Ovary (tissue), 9 donors: ENCODE results near the gene MRPL10. TPM values are rescaled to one million over a fixed set of nuclear protein-coding genes. Genes with fewer than 3 reads are reported as not detected.

Experiments
- DNase-seq, 5 donors: peaks; one replicate each; pipeline ENCODE4 v3.0.0-alpha.2; 2019 to 2020
- H3K27ac ChIP-seq, 2 donors: fragments of 200-600 bp; one replicate each; pipeline versions ENCODE4 v1.5.1 to v1.8.0; 2019 to 2022
- H3K27me3 ChIP-seq: fragments of 200-600 bp; one replicate; pipeline ENCODE4 v1.8.0; 2022
- H3K36me3 ChIP-seq: fragments of 200-600 bp; sonication (generic); one replicate; pipeline ENCODE4 v1.5.1; 2019
- H3K4me1 ChIP-seq: one replicate; pipeline ENCODE4 v1.8.1; 2013; ENCODE audit warnings: mild to moderate bottlenecking, moderate library complexity; ENCODE audit not compliant: insufficient read depth
- H3K4me3 ChIP-seq: fragments of 200-600 bp; sonication (generic); one replicate; pipeline ENCODE4 v1.5.1; 2017
- H3K9me3 ChIP-seq, 2 donors: fragments of 200-600 bp in 1 of 2; sonication (generic) in 1 of 2; one replicate each; pipeline versions ENCODE4 v1.5.1 to v1.8.1; 2013 to 2019; ENCODE audit warnings: mild to moderate bottlenecking in 1 of 2, moderate library complexity in 1 of 2
- CTCF ChIP-seq, 3 donors: fragments of 450-650 bp in 2 of 3; fragments of 200-600 bp in 1 of 3; IDR thresholded peaks; one replicate each; pipeline versions ENCODE4 v1.5.1 to v1.8.0; 2016 to 2022; ENCODE audit warnings: antibody characterized with exemption in 3 of 3, mild to moderate bottlenecking in 1 of 3
- EP300 ChIP-seq: sonication (generic); formaldehyde crosslinking; IDR thresholded peaks from one replicate; pipeline ENCODE4 v1.6.1; 2017; ENCODE audit warnings: antibody characterized with exemption
- POLR2A ChIP-seq: fragments of 450-650 bp; IDR thresholded peaks from one replicate; pipeline ENCODE4 v1.6.1; 2017; ENCODE audit warnings: antibody characterized with exemption, mild to moderate bottlenecking, moderate library complexity
- WGBS, 3 donors: extraction: QIAGEN DNeasy Blood & Tissue Kit in 1 of 3; methylation state at CpG; one replicate each; pipeline versions ENCODE4 v1.1.5 to v1.1.7; 2013 to 2017; 5-methylcytosine and 5-hydroxymethylcytosine counted together
- intact Hi-C, 4 donors: fragments of 100-400 bp; cut with DNase I; formaldehyde crosslinking; loops; one replicate each; pipeline versions ENCODE4 v1.11.0 to v1.15.1; 2022 to 2023
- polyA plus RNA-seq, 2 donors: library from polyadenylated mRNA; stranded (reverse); fragments of 200-250 nt in 1 of 2; fragments of 350-450 nt in 1 of 2; fragmentation: Illumina TruSeq in 1 of 2; extraction: RNeasy Lipid Tissue Mini Kit (QIAGEN cat#74804) in 1 of 2; gene quantifications; one replicate each; pipeline ENCODE4 v1.2.3, GENCODE V29; 2013 to 2014
- total RNA-seq, 7 donors: library from RNA; depleted of rRNA in 2 of 7; stranded (reverse); fragments of >200 nt in 2 of 7; fragmentation: NEBNext Ultra II Directional in 3 of 7; extraction: Animal tissue kit (Norgen Biotek cat#: 25700) in 3 of 7; gene quantifications; one replicate each; pipeline versions ENCODE4 v1.1.0 to v1.2.4, GENCODE V29; 2016 to 2023
- donor health status: DM: no; HTN: no; CAD: no; lungs with moderate emphysema.
- donor health status: DM: no; HTN: no; CAD: no.
- donor health status: Bipolar disorder and iron deficiency.
- donor health status: DM: yes; HTN: yes; CAD: no.
- donor health status: DM: no; HTN: no; CAD: no.
- donor health status: DM: yes; HTN: yes; CAD: no.

The MRPL10 gene
- total and polyA plus RNA-seq, 9 donors: 30.4 to 64.4 (median 48.8) TPM

- Histone ChIP-seq H3K36me3 (no peaks in the 10 kb centered on the region), H3K27ac (no peak overlapping the region), H3K9me3 (no peaks in the 10 kb centered on the region), H3K4me3 (no peak overlapping the region), H3K4me1 (no peaks in the 10 kb centered on the region), H3K27me3 (no peaks in the 10 kb centered on the region)
- WGBS, 3 donors: 50 to 77% (median 65%) methylated on average over 1 of the region's 1 CpG
- intact Hi-C loops: no loop called here
- no peak for TF ChIP-seq POLR2A
- DNase-seq: no peak
These were observed 38.7 kb upstream of the MRPL10 start for GRCh38 chr17:47870056-47870455.

GRCh38 chr17:47869114-47869513, 37.8 kb upstream of the MRPL10 start:
- no peaks in the 10 kb centered on the region for H3K27me3 ChIP-seq
- H3K4me3 ChIP-seq: no peak overlapping the region
- intact Hi-C loops: no loop called here
- no peak for DNase-seq
- H3K4me1 ChIP-seq: no peaks in the 10 kb centered on the region
- H3K36me3 ChIP-seq: no peaks in the 10 kb centered on the region
- no peaks in the 10 kb centered on the region for H3K9me3 ChIP-seq
- H3K27ac ChIP-seq: no peak overlapping the region
- TF ChIP-seq CTCF (IDR thresholded peaks at IDR 0.05) (no peak), POLR2A (no peak), EP300 (no peak)
- WGBS, 3 donors: 47 to 53% (median 48%) methylated on average over 2 of the region's 2 CpGs

- Histone ChIP-seq H3K36me3 (no peaks in the 10 kb centered on the region), H3K4me3 (no peak overlapping the region), H3K27me3 (no peaks in the 10 kb centered on the region), H3K9me3 (no peaks in the 10 kb centered on the region), H3K27ac (no peak overlapping the region), H3K4me1 (no peaks in the 10 kb centered on the region)
- intact Hi-C loops: no loop called here
- DNase-seq: no peak
- no peak for TF ChIP-seq POLR2A
- TF ChIP-seq EP300: no peak
- TF ChIP-seq CTCF (IDR thresholded peaks at IDR 0.05): no peak
- WGBS, 3 donors: 85 to 88% (median 88%) methylated on average over 11 of the region's 11 CpGs
These were observed 36.6 kb upstream of the MRPL10 start for GRCh38 chr17:47867813-47868533.

GRCh38 chr17:47866941-47867340, 35.6 kb upstream of the MRPL10 start:
- Histone ChIP-seq H3K4me3 (no peak overlapping the region), H3K36me3 (no peaks in the 10 kb centered on the region), H3K4me1 (no peaks in the 10 kb centered on the region), H3K9me3 (no peaks in the 10 kb centered on the region), H3K27ac (no peak overlapping the region), H3K27me3 (no peaks in the 10 kb centered on the region)
- WGBS, 3 donors: 67 to 75% (median 69%) methylated on average over 20 of the region's 20 CpGs
- intact Hi-C loops: no loop called here
- TF ChIP-seq EP300 (no peak), POLR2A (no peak), CTCF (IDR thresholded peaks at IDR 0.05) (no peak)
- DNase-seq: no peak

- 35 to 44% (median 38%) methylated on average over 7 of the region's 7 CpGs for WGBS, 3 donors
- Histone ChIP-seq H3K4me1 (no peaks in the 10 kb centered on the region), H3K27me3 (no peaks in the 10 kb centered on the region), H3K36me3 (no peaks in the 10 kb centered on the region), H3K27ac (no peak overlapping the region), H3K4me3 (no peak overlapping the region), H3K9me3 (no peaks in the 10 kb centered on the region)
- intact Hi-C loops: no loop called here
- TF ChIP-seq CTCF (IDR thresholded peaks at IDR 0.05): no peak
- no peak for TF ChIP-seq EP300
- no peak for TF ChIP-seq POLR2A
- no peak for DNase-seq
These were observed 33.5 kb upstream of the MRPL10 start for GRCh38 chr17:47864791-47865216.
